Common myeloid progenitor, CD34-positive (primary cell): Measurements from ENCODE around the gene GSTO2.

ENCODE experiments used
- CTCF ChIA-PET: fragments of 350-600 bp; sonication (Branson Sonifier 250); formaldehyde crosslinking; loops from one replicate; lab custom pipeline; 2021; ENCODE audit warnings: antibody characterized with exemption; lab: Charles Lee
- POLR2A ChIA-PET: fragments of 350-600 bp; sonication (Branson Sonifier 250); formaldehyde crosslinking; loops from one replicate; lab custom pipeline; 2021; ENCODE audit warnings: antibody characterized with exemption; lab: Charles Lee
- DNase-seq, 3 donors: peaks; one replicate each; pipeline versions ENCODE4 v3.0.0 to v3.0.0-alpha.2; 2013
- H3K27ac ChIP-seq, 2 experiments: 1 replicate in 1 of 2; 2 replicates in 1 of 2; pipeline ENCODE4 v1.7.0; 2013; ENCODE audit warnings: inconsistent platforms in 2 of 2, low read length in 2 of 2, mild to moderate bottlenecking in 2 of 2, low read depth in 1 of 2, moderate library complexity in 1 of 2; ENCODE audit not compliant: severe bottlenecking in 2 of 2, insufficient read depth in 1 of 2, poor library complexity in 1 of 2
- H3K27me3 ChIP-seq, 5 experiments: replicated peaks in 2 of 5; 1 replicate in 3 of 5; 2 replicates in 2 of 5; pipeline versions ENCODE4 v1.6.1 to v1.7.0; 2013; ENCODE audit warnings: low read length in 4 of 5, mild to moderate bottlenecking in 2 of 5, moderate library complexity in 2 of 5, inconsistent platforms in 1 of 5; ENCODE audit not compliant: insufficient read depth in 5 of 5, control insufficient read depth in 4 of 5
- H3K36me3 ChIP-seq, 4 experiments: 1 replicate in 2 of 4; 2 replicates in 2 of 4; pipeline versions ENCODE4 v1.6.1 to v1.7.0; 2013; ENCODE audit warnings: low read length in 3 of 4, control low read depth in 1 of 4, mild to moderate bottlenecking in 1 of 4; ENCODE audit not compliant: control insufficient read depth in 4 of 4, insufficient read depth in 4 of 4
- H3K4me1 ChIP-seq, 4 experiments: 1 replicate in 3 of 4; 2 replicates in 1 of 4; pipeline versions ENCODE4 v1.6.1 to v1.7.1; 2013; ENCODE audit warnings: low read length in 3 of 4, mild to moderate bottlenecking in 3 of 4, control low read depth in 1 of 4, inconsistent platforms in 1 of 4, moderate library complexity in 1 of 4; ENCODE audit not compliant: control insufficient read depth in 4 of 4, insufficient read depth in 4 of 4; ENCODE audit errors: control extremely low read depth in 1 of 4
- H3K4me3 ChIP-seq, 7 experiments: 1 replicate in 4 of 7; 2 replicates in 3 of 7; pipeline versions ENCODE4 v1.5.1 to v1.7.0; 2013; ENCODE audit warnings: mild to moderate bottlenecking in 7 of 7, low read length in 6 of 7, moderate library complexity in 6 of 7, inconsistent platforms in 2 of 7, low read depth in 2 of 7, control low read depth in 1 of 7; ENCODE audit not compliant: insufficient read depth in 4 of 7, control insufficient read depth in 1 of 7; ENCODE audit errors: extremely low read depth in 1 of 7
- H3K9me3 ChIP-seq, 5 experiments: 1 replicate in 4 of 5; 2 replicates in 1 of 5; pipeline versions ENCODE4 v1.6.1 to v1.7.1; 2013; ENCODE audit warnings: low read length in 4 of 5, mild to moderate bottlenecking in 2 of 5, inconsistent platforms in 1 of 5, low read depth in 1 of 5, moderate library complexity in 1 of 5; ENCODE audit not compliant: control insufficient read depth in 4 of 5, insufficient read depth in 2 of 5; ENCODE audit errors: control extremely low read depth in 1 of 5
- WGBS: methylation state at CpG from one replicate; pipeline ENCODE4 v1.1.5; 2013; ENCODE audit not compliant: insufficient coverage; 5-methylcytosine and 5-hydroxymethylcytosine counted together

The GSTO2 gene

GRCh38 chr10:104291439-104291951 lies 22.5 kb downstream of the GSTO2 start:
- under 1% methylated on average over 19 of the region's 26 CpGs for WGBS
- Histone ChIP-seq H3K9me3 (no peaks in the 10 kb centered on the region), H3K27ac (no peak overlapping the region), H3K4me1 (peaks cover 0 to 17% (median 8%) of the 10 kb centered on the region in 4 experiments), H3K36me3 (no peaks in the 10 kb centered on the region), H3K27me3 (no peaks in the 10 kb centered on the region), H3K4me3 (peak overlapping the region in 1 of 7 experiments; percentile 55)
- peak; percentile 84 to 93 (median 91) for DNase-seq
- CTCF ChIA-PET = interaction anchor here (0.7 to 16.6 kb wide), 25 partner anchors 8 to 404 kb away, joined by 3 to 207 read pairs (median 5); partner anchors contain the start of genes CFAP58 and ITPRIP
- POLR2A ChIA-PET = interaction anchor here (0.7 to 0.9 kb wide), 2 partner anchors 11 to 111 kb away, joined by 3 read pairs; no protein-coding TSS in a partner anchor

GRCh38 chr10:104293011-104293410 lies 24.0 kb downstream of the GSTO2 start:
- Histone ChIP-seq H3K27me3 (no peaks in the 10 kb centered on the region), H3K27ac (no peak overlapping the region), H3K9me3 (no peaks in the 10 kb centered on the region), H3K36me3 (no peaks in the 10 kb centered on the region), H3K4me3 (no peak overlapping the region), H3K4me1 (peaks cover 0 to 17% (median 9%) of the 10 kb centered on the region in 4 experiments)
- ChIA-PET POLR2A (no interaction called here), CTCF (interaction anchor here (0.7 to 16.6 kb wide), 11 partner anchors 10 to 61 kb away, joined by 3 to 207 read pairs (median 21); partner anchors contain the start of genes CFAP58 and ITPRIP)
- WGBS = 17% methylated on average over 1 of the region's 2 CpGs
- no peak for DNase-seq

GRCh38 chr10:104293781-104294321 lies 24.9 kb downstream of the GSTO2 start:
- 100% methylated on average over 3 of the region's 5 CpGs for WGBS
- Histone ChIP-seq H3K27ac (no peak overlapping the region), H3K9me3 (no peaks in the 10 kb centered on the region)

GRCh38 chr10:104296687-104297436 lies 27.9 kb downstream of the GSTO2 start:
- H3K27ac ChIP-seq = no peak overlapping the region
- CTCF ChIA-PET = interaction anchor here (1.0 to 16.6 kb wide), 7 partner anchors 8 to 56 kb away, joined by 3 to 207 read pairs (median 38); no protein-coding TSS in a partner anchor
- H3K4me3 ChIP-seq = no peak overlapping the region
- DNase-seq = no peak
- no peaks in the 10 kb centered on the region for H3K27me3 ChIP-seq
- POLR2A ChIA-PET = no interaction called here
- no peaks in the 10 kb centered on the region for H3K36me3 ChIP-seq
- no peaks in the 10 kb centered on the region for H3K9me3 ChIP-seq
- peaks cover 0 to 15% (median 14%) of the 10 kb centered on the region in 4 experiments for H3K4me1 ChIP-seq
- 97% methylated on average over 9 of the region's 10 CpGs for WGBS

More at GRCh38 chr10:104293781-104294321, 24.9 kb downstream of the GSTO2 start:
- Histone ChIP-seq H3K27me3 (no peaks in the 10 kb centered on the region), H3K4me1 (peaks cover 0 to 17% (median 10%) of the 10 kb centered on the region in 4 experiments), H3K4me3 (no peak overlapping the region), H3K36me3 (no peaks in the 10 kb centered on the region)
- CTCF ChIA-PET = interaction anchor here (1.1 to 16.6 kb wide), 9 partner anchors 11 to 55 kb away, joined by 3 to 207 read pairs (median 27); partner anchors contain the start of gene ITPRIP
- POLR2A ChIA-PET = no interaction called here
- DNase-seq = no peak

GRCh38 chr10:104297697-104298660 lies 29.0 kb downstream of the GSTO2 start:
- WGBS = 74% methylated on average over 14 of the region's 17 CpGs
- DNase-seq = peak in 2 of 3 donors; percentile 77 to 83
- Histone ChIP-seq H3K27ac (no peak overlapping the region), H3K4me1 (peaks cover 0 to 13% (median 11%) of the 10 kb centered on the region in 4 experiments), H3K27me3 (no peaks in the 10 kb centered on the region), H3K9me3 (no peaks in the 10 kb centered on the region), H3K36me3 (no peaks in the 10 kb centered on the region), H3K4me3 (no peak overlapping the region)
- ChIA-PET POLR2A (no interaction called here), CTCF (interaction anchor here (0.9 to 16.6 kb wide), 12 partner anchors 7 to 55 kb away, joined by 3 to 207 read pairs (median 11); partner anchors contain the start of gene ITPRIP)
